K562 (cell line): ENCODE measurements around the gene MUCL3. TPM values are rescaled to one million over a fixed set of nuclear protein-coding genes. Genes with fewer than 3 reads are reported as not detected.

Source experiments
- CREB1 ChIP-seq, 2 experiments: sonication (generic) in 1 of 2; formaldehyde crosslinking in 1 of 2; IDR thresholded peaks; 2 replicates each; pipeline versions ENCODE4 v1.6.1 to v1.8.0; 2012 to 2022; ENCODE audit warnings: inconsistent platforms in 1 of 2, mild to moderate bottlenecking in 1 of 2, missing genetic modification reagents in 1 of 2, moderate library complexity in 1 of 2
- FOXP1 ChIP-seq: sonication (generic); formaldehyde crosslinking; IDR thresholded peaks from 2 replicates; pipeline ENCODE4 v1.8.0; 2022; ENCODE audit warnings: mild to moderate bottlenecking, missing genetic modification reagents
- PRMT5 ChIP-seq: sonication (generic); formaldehyde crosslinking; IDR thresholded peaks from 2 replicates; pipeline ENCODE4 v1.5.0; 2020; ENCODE audit warnings: missing genetic modification reagents
- TAF15 ChIP-seq: fragments of 200-400 bp; formaldehyde crosslinking; IDR thresholded peaks from 2 replicates; pipeline ENCODE4 v1.6.1; 2017; ENCODE audit warnings: mild to moderate bottlenecking, low read depth, low read length, moderate library complexity
- TCF3 ChIP-seq: sonication (generic); formaldehyde crosslinking; IDR thresholded peaks from 2 replicates; pipeline ENCODE4 v1.4.0; 2020; ENCODE audit warnings: mild to moderate bottlenecking, missing genetic modification reagents
- ZNF347 ChIP-seq: fragments of 450-650 bp; formaldehyde crosslinking; IDR thresholded peaks from 2 replicates; pipeline ENCODE4 v1.4.0; 2020; ENCODE audit warnings: low read depth, mild to moderate bottlenecking, moderate library complexity
- ZNF354B ChIP-seq: fragments of 250-450 bp; sonication (Bioruptor Pico); IDR thresholded peaks from 2 replicates; pipeline ENCODE4 v1.4.0; 2020
- ZNF584 ChIP-seq: fragments of 200-800 bp; sonication (Bioruptor generic); IDR thresholded peaks from 2 replicates; pipeline ENCODE4 v1.6.1; 2016; ENCODE audit warnings: low read depth, mild to moderate bottlenecking, missing genetic modification characterization, missing compliant biosample characterization
- polyA plus RNA-seq, 8 experiments: library from polyadenylated mRNA; depleted of rRNA in 4 of 8; stranded (reverse) in 5 of 8; unstranded in 3 of 8; fragments of >200 nt; fragmentation: Nextera tagmentation in 2 of 8; fragmentation: Illumina TruSeq in 1 of 8; extraction: Ambion mirVana in 2 of 8; extraction: Trizol in 1 of 8; gene quantifications; 2 replicates each; pipeline versions ENCODE4 v1.2.1 to v1.2.3, GENCODE V29; 2011 to 2014; ENCODE audit warnings: inconsistent platforms in 1 of 8, missing spikeins in 1 of 8
- total RNA-seq, 7 experiments: library from RNA; depleted of rRNA in 6 of 7; stranded (reverse); fragments of >200 nt in 6 of 7; fragmentation: Illumina TruSeq in 2 of 7; extraction: Trizol in 2 of 7; gene quantifications; 2 replicates each; pipeline versions ENCODE4 v1.2.1 to v1.2.3, GENCODE V29; 2011 to 2021; ENCODE audit warnings: low replicate concordance in 1 of 7
- TF ChIP-seq, protein P1 (sequence below): fragments of 200-600 bp; sonication (generic); IDR thresholded peaks from one replicate; pipeline ENCODE4 v1.6.1; 2012; ENCODE audit warnings: mild to moderate bottlenecking, low read depth, low read length, inconsistent platforms
- TF ChIP-seq, protein P2 (sequence below): fragments of 450-650 bp; formaldehyde crosslinking; IDR thresholded peaks from 2 replicates; pipeline ENCODE4 v1.4.0; 2022; ENCODE audit warnings: mild to moderate bottlenecking, moderate library complexity
- TF ChIP-seq, protein P3 (sequence below): fragments of 450-650 bp; IDR thresholded peaks from 2 replicates; pipeline ENCODE4 v1.6.1; 2014; ENCODE audit warnings: low read depth, mild to moderate bottlenecking, moderate library complexity, borderline replicate concordance
- TF ChIP-seq, protein P4 (sequence below): fragments of 200-800 bp; sonication (Bioruptor generic); IDR thresholded peaks from 2 replicates; pipeline ENCODE4 v1.6.1; 2017; ENCODE audit warnings: missing genetic modification characterization, missing compliant biosample characterization

MUCL3 gene
- total and polyA plus RNA-seq, 9 of the 15 experiments (the other 6 are each of a cell fraction or from before 2014, with no cell fraction given): 0.07 TPM; not detected in 8

DNA sequence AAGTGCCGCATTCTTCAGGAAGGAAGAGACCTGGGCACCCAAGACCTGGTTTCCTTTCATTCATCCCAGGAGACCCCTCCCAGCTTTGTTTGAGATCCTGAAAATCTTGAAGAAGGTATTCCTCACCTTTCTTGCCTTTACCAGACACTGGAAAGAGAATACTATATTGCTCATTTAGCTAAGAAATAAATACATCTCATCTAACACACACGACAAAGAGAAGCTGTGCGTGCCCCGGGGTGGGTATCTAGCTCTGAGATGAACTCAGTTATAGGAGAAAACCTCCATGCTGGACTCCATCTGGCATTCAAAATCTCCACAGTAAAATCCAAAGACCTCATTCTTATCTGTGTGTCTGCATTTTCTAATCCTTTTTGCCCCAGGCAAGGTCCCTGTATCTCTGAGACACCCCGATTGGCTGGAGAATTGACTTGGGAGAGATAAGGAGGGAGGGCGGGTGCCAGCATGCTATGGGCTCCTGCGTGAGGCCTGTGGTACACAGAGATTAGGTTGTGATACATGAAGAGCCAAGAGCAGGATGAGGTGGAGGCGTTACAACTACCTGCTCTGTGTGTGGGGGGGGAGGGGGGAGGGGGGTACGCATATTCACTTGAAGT is 47.5 kb downstream of the MUCL3 start (continued):
- TF ChIP-seq, protein P1, sequence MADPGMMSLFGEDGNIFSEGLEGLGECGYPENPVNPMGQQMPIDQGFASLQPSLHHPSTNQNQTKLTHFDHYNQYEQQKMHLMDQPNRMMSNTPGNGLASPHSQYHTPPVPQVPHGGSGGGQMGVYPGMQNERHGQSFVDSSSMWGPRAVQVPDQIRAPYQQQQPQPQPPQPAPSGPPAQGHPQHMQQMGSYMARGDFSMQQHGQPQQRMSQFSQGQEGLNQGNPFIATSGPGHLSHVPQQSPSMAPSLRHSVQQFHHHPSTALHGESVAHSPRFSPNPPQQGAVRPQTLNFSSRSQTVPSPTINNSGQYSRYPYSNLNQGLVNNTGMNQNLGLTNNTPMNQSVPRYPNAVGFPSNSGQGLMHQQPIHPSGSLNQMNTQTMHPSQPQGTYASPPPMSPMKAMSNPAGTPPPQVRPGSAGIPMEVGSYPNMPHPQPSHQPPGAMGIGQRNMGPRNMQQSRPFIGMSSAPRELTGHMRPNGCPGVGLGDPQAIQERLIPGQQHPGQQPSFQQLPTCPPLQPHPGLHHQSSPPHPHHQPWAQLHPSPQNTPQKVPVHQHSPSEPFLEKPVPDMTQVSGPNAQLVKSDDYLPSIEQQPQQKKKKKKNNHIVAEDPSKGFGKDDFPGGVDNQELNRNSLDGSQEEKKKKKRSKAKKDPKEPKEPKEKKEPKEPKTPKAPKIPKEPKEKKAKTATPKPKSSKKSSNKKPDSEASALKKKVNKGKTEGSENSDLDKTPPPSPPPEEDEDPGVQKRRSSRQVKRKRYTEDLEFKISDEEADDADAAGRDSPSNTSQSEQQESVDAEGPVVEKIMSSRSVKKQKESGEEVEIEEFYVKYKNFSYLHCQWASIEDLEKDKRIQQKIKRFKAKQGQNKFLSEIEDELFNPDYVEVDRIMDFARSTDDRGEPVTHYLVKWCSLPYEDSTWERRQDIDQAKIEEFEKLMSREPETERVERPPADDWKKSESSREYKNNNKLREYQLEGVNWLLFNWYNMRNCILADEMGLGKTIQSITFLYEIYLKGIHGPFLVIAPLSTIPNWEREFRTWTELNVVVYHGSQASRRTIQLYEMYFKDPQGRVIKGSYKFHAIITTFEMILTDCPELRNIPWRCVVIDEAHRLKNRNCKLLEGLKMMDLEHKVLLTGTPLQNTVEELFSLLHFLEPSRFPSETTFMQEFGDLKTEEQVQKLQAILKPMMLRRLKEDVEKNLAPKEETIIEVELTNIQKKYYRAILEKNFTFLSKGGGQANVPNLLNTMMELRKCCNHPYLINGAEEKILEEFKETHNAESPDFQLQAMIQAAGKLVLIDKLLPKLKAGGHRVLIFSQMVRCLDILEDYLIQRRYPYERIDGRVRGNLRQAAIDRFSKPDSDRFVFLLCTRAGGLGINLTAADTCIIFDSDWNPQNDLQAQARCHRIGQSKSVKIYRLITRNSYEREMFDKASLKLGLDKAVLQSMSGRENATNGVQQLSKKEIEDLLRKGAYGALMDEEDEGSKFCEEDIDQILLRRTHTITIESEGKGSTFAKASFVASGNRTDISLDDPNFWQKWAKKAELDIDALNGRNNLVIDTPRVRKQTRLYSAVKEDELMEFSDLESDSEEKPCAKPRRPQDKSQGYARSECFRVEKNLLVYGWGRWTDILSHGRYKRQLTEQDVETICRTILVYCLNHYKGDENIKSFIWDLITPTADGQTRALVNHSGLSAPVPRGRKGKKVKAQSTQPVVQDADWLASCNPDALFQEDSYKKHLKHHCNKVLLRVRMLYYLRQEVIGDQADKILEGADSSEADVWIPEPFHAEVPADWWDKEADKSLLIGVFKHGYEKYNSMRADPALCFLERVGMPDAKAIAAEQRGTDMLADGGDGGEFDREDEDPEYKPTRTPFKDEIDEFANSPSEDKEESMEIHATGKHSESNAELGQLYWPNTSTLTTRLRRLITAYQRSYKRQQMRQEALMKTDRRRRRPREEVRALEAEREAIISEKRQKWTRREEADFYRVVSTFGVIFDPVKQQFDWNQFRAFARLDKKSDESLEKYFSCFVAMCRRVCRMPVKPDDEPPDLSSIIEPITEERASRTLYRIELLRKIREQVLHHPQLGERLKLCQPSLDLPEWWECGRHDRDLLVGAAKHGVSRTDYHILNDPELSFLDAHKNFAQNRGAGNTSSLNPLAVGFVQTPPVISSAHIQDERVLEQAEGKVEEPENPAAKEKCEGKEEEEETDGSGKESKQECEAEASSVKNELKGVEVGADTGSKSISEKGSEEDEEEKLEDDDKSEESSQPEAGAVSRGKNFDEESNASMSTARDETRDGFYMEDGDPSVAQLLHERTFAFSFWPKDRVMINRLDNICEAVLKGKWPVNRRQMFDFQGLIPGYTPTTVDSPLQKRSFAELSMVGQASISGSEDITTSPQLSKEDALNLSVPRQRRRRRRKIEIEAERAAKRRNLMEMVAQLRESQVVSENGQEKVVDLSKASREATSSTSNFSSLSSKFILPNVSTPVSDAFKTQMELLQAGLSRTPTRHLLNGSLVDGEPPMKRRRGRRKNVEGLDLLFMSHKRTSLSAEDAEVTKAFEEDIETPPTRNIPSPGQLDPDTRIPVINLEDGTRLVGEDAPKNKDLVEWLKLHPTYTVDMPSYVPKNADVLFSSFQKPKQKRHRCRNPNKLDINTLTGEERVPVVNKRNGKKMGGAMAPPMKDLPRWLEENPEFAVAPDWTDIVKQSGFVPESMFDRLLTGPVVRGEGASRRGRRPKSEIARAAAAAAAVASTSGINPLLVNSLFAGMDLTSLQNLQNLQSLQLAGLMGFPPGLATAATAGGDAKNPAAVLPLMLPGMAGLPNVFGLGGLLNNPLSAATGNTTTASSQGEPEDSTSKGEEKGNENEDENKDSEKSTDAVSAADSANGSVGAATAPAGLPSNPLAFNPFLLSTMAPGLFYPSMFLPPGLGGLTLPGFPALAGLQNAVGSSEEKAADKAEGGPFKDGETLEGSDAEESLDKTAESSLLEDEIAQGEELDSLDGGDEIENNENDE: no peak
- no peak for TF ChIP-seq ZNF347 (CRISPR knock-in tag)
- TF ChIP-seq FOXP1 (CRISPR knock-in tag): no peak
- no peak for TF ChIP-seq ZNF354B (CRISPR knock-in tag)
- TF ChIP-seq PRMT5 (CRISPR knock-in tag): no peak
- peak; percentile 72 for TF ChIP-seq TCF3 (CRISPR knock-in tag)
- TF ChIP-seq, protein P2, sequence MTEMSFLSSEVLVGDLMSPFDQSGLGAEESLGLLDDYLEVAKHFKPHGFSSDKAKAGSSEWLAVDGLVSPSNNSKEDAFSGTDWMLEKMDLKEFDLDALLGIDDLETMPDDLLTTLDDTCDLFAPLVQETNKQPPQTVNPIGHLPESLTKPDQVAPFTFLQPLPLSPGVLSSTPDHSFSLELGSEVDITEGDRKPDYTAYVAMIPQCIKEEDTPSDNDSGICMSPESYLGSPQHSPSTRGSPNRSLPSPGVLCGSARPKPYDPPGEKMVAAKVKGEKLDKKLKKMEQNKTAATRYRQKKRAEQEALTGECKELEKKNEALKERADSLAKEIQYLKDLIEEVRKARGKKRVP (CRISPR knock-in tag): no peak
- TF ChIP-seq CREB1 (IDR thresholded peaks at IDR 0.05): no peak
- TF ChIP-seq CREB1 (CRISPR knock-in tag; IDR thresholded peaks at IDR 0.05): no peak
- TF ChIP-seq, protein P3, sequence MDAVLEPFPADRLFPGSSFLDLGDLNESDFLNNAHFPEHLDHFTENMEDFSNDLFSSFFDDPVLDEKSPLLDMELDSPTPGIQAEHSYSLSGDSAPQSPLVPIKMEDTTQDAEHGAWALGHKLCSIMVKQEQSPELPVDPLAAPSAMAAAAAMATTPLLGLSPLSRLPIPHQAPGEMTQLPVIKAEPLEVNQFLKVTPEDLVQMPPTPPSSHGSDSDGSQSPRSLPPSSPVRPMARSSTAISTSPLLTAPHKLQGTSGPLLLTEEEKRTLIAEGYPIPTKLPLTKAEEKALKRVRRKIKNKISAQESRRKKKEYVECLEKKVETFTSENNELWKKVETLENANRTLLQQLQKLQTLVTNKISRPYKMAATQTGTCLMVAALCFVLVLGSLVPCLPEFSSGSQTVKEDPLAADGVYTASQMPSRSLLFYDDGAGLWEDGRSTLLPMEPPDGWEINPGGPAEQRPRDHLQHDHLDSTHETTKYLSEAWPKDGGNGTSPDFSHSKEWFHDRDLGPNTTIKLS: no peak
- TF ChIP-seq, protein P4, sequence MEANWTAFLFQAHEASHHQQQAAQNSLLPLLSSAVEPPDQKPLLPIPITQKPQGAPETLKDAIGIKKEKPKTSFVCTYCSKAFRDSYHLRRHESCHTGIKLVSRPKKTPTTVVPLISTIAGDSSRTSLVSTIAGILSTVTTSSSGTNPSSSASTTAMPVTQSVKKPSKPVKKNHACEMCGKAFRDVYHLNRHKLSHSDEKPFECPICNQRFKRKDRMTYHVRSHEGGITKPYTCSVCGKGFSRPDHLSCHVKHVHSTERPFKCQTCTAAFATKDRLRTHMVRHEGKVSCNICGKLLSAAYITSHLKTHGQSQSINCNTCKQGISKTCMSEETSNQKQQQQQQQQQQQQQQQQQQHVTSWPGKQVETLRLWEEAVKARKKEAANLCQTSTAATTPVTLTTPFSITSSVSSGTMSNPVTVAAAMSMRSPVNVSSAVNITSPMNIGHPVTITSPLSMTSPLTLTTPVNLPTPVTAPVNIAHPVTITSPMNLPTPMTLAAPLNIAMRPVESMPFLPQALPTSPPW (CRISPR knock-in tag): peak; percentile 84
- TF ChIP-seq ZNF584: no peak
- TF ChIP-seq TAF15: no peak
